ENCODE results near the gene BCAS4. TPM values are rescaled to one million over a fixed set of nuclear protein-coding genes. Genes with fewer than 3 reads are reported as not detected.
"Not testable (repeated sequence)": the region's sequence is repeated elsewhere in the genome, so short reads cannot be mapped to it uniquely, and the experiment has no call there.

Gene BCAS4
- polyA plus RNA-seq, 3 donors: 0.73 to 1.5 (median 1.3) TPM

DNA sequence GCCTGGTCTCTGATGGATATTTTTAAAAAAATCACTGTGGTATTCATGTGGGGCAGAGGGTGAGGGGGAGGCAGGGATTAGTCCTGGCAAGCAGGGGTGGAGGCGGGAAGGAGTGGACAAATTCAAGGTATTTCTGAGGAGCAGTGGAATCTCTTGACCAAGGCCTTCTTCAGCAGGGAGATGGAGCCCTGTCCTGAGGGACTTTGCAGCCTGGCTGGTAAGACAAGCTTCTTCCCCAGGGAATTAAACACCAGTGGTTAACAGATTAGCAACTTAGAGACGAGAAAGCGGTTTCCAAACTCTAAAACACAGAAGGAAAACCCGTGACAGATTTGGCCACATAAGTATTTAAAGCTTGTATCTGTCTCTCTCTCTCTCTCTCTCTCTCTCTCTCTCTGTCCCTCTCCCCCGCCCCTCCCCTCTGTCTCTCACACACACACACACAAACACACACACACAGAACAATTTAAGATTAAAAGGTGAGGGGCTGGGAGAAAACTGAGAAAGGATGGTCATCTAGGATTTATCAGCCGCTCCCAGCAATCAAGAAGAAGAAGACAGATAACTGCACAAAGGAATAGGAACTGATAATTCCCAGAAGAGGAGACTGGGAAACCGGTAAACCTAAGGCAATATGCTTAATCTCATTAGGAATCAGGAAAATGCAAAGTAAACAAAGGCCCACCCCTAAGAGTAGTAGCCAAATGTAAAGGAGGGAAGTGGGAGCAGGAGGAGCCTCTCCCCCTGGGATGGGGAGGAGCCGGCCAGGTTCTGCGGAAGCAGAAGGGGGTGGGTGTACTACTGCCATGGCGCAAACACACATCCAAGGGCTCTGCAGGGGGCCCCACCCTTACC is 27.7 kb upstream of the BCAS4 start:
- not testable (repeated sequence) for H3K27ac ChIP-seq (ENCODE audit: low read depth, low read length)
- WGBS, 3 donors: 50 to 63% (median 50%) methylated on average over 7 to 8 of the region's 10 CpGs

DNA sequence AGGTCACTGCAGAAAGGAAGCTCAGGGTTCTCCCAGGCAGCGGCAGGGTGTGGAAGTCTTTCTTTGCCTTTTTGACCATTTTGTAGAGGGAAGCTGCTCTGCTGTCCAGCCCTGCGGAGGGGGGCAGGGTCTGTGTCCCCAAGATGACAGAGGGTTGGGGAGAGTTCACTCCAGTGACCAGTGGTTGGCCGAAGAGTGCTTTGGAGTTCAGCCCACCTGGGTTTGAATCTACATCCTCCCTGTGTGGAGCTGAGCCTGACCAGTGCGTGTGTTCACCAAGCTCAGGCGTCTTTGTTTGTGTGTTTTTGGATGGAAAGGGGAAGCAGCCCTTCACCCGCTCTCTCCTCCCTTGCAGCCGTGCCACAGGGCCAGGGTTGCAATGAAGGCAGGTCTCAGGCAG is 25.9 kb upstream of the BCAS4 start:
- H3K27ac ChIP-seq (ENCODE audit: low read depth, low read length): not testable (repeated sequence)
- 58 to 89% (median 68%) methylated on average over 3 to 7 of the region's 7 CpGs for WGBS, 3 donors

- not testable (repeated sequence) for H3K27ac ChIP-seq (ENCODE audit: low read depth, low read length)
- WGBS, 3 donors: 78 to 90% (median 90%) methylated on average over 8 to 11 of the region's 12 CpGs
Observed at GRCh38 chr20:50769551-50770085, 25.2 kb upstream of the BCAS4 start.

DNA sequence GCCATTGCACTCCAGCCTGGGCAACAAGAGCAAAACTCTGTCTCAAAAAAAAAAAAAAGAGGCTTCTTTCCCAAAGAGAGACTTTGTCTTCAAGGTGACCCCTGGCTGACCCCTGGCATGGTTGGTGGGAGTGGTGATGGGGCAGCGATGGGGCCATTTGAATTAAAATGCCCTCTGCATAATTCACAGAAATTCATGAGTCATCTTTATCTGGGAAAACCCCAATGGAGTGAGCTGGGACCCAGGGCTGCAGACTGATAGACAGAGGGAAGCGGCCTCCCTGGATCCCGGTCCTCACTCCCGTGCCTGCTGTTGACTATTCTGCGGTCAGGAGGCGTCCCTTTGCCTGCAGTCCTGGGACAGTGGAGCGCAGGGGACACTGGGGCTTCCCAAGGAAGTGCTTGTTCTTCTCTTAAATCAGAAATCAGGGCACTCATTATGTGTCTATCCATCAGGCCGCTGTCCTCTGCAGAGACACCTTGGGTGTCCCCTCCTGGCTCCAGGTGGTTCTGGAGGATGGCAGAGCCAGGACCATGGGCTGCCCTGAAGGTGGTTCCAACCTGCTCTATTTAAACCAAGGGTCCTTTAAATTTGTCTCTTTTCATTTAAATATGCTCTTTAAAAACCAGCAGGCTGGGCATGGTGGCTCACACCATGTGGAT is 23.3 kb upstream of the BCAS4 start:
- H3K27ac ChIP-seq (ENCODE audit: low read depth, low read length): not testable (repeated sequence)
- 87 to 95% (median 88%) methylated on average over 3 to 4 of the region's 8 CpGs for WGBS, 3 donors

- WGBS, 3 donors: 70 to 80% (median 79%) methylated on average over 5 of the region's 5 CpGs
- H3K27ac ChIP-seq (ENCODE audit: low read depth, low read length): no peak overlapping the region
Observed at GRCh38 chr20:50772420-50773185, 22.3 kb upstream of the BCAS4 start.

DNA sequence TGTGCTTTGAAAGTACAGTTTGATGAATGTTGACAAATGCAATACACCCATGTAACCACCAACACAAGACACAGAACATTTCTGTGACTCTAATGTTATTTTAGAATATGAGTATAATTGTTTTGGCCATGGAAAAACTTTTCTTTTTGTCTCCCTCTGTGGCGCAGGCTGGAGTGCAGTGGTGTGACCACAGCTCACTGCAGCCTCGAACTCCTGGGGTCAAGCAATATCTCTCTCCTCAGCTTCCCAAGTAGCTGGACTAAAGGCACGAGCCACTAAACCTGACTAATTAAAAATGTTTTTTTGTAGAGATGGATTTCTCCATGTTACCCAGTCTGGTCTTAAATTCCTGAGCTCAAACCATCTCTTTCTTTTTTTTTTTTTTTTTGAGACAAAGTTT is 20.3 kb upstream of the BCAS4 start:
- 78 to 83% (median 80%) methylated on average over 3 of the region's 3 CpGs for WGBS, 3 donors
- no peak overlapping the region for H3K27ac ChIP-seq (ENCODE audit: low read depth, low read length)

- no peak overlapping the region for H3K27ac ChIP-seq (ENCODE audit: low read depth, low read length)
- 63 to 80% (median 78%) methylated on average over 8 of the region's 8 CpGs for WGBS, 3 donors
Observed at GRCh38 chr20:50776122-50776817, 18.6 kb upstream of the BCAS4 start.

DNA sequence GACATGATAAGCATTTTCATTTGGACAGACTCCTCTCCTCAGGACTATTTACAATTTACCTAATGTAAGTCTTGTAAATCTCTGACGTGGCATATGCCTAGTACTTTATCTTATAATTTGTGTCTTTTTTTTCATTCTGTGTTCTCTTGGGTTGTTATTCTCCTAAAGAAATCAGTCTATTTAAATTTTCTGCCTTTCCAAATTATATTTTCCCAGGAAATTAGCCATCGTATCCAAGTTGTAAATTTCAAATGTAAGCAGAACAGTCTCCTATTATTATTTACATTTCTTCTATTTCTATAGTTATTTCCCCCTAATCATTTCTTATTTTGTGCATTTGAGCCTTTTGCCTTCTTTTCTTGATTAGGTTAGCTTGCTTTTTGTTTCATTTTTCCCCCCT is 17.5 kb upstream of the BCAS4 start:
- WGBS, 3 donors: 66 to 73% (median 66%) methylated on average over 2 of the region's 2 CpGs
- no peak overlapping the region for H3K27ac ChIP-seq (ENCODE audit: low read depth, low read length)

- WGBS, 3 donors: 91 to 95% (median 93%) methylated on average over 8 of the region's 8 CpGs
Observed at GRCh38 chr20:50778994-50779393, 15.9 kb upstream of the BCAS4 start.

DNA sequence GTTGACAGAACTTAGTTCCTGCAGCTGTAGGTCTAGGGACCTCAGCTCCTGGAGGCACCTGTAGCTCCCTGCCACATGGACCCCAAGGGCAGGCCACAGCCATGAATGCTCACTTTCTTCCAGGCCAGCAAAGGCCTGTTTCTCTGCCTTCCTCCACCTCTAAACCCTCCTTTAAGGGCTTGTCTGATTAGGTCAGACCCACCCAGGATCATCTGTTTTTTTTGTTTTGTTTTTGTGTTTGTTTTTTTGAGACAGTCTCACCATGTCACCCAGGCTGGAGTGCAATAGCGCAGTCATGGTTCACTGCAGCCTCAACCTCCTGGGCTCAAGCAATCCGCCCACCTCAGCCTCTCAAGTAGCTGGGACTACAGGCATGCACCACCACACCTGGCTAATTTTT is 11.5 kb upstream of the BCAS4 start:
- 91 to 98% (median 92%) methylated on average over 2 of the region's 2 CpGs for WGBS, 3 donors
- H3K27ac ChIP-seq (ENCODE audit: low read depth, low read length): no peak overlapping the region

More at GRCh38 chr20:50778994-50779393, 15.9 kb upstream of the BCAS4 start:
- not testable (repeated sequence) for H3K27ac ChIP-seq (ENCODE audit: low read depth, low read length)

DNA sequence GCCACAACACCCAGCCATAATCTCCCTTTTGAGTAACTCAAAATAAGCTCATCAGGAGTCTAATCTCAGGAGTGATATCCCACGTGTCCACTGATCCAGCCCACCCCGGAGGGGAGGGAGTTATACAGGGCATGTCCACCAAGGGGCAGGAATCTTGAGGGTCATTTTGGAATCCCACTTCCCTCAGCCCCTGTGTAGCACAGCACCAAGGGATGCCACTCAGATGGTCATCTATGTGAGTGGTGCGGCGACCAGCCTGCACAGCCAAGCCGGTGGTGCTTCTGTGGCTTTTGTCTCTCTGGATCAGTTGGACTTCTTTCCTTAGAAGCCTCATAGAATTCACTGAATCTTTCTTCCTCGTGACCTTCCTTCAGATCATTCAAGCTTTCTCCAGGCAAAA is 11.0 kb upstream of the BCAS4 start:
- WGBS, 3 donors: 75 to 93% (median 87%) methylated on average over 6 of the region's 6 CpGs
- H3K27ac ChIP-seq (ENCODE audit: low read depth, low read length): no peak overlapping the region

GRCh38 chr20:50784464-50784863 is 10.4 kb upstream of the BCAS4 start:
- H3K27ac ChIP-seq (ENCODE audit: low read depth, low read length): no peak overlapping the region
- WGBS, 3 donors: 68 to 91% (median 72%) methylated on average over 4 of the region's 4 CpGs

DNA sequence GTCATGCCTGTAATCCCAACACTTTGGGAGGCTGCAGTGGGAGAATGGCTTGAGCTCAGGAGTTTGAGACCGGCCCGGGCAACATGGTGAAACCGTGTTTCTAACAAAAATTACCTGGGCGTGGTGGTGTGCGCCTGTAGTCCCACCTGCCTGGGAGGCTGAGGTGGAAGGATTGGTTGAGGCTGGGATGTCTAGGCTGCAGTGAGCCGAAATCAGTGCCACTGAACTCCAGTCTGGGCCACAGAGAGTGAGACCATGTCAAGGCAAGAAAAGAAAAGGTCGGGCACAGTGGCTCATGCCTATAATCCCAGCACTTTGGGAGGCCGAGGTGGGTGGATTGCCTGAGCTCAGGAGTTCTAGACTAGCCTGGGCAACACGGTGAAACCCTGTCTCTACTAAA is 8.2 kb upstream of the BCAS4 start:
- no peak overlapping the region for H3K27ac ChIP-seq (ENCODE audit: low read depth, low read length)
- WGBS, 3 donors: 83 to 95% (median 94%) methylated on average over 9 of the region's 9 CpGs

- H3K27ac ChIP-seq (ENCODE audit: low read depth, low read length): no peak overlapping the region
- WGBS, 3 donors: 90 to 100% (median 91%) methylated on average over 2 of the region's 2 CpGs
Observed at GRCh38 chr20:50787181-50787580, 7.7 kb upstream of the BCAS4 start.

DNA sequence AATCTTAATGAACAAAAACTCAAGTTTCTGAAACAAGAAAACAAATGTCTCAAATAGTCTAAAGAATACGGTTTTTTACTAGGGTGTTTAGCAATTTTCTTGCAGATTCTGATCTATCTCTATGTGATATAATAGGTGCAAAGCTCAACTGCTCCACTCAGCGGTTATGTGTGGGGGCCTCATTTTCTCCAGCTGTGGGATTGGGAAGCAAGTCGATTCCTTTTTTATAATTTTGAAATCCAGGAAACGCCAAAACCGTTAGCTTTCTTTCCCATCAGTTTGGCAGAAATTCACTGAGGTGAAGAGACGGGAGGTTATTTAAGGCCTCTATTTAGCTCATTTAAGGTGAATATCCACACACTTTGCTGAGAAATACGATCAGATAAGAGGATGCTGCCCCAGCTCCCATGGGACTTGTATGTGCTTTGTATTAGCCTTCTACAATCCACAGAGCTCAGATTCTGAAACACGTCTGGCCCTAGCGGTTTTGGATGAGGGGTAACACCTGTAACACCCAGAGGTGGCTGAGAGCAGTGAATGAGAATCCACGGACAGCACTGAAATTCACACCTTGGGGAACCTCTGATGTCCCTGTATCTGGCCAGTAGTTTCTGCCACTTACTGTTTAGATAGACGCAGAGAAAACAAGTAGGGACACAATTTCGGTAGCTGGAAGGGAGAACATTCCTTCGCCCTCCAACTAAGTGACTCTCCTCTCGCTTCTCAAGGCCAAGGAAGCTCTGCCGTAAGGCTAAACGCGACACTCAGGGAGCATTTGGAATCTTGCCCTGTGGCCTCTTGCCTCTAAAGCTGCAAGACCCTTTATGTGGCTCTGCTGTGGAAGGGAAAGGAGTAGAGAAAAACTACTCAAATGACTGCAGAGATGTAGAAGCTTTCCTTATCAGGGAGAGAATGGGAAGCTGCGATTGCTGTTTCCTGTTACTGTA is 6.5 kb upstream of the BCAS4 start:
- H3K27ac ChIP-seq (ENCODE audit: low read depth, low read length): no peak overlapping the region
- WGBS, 3 donors: 36 to 50% (median 48%) methylated on average over 18 of the region's 18 CpGs

DNA sequence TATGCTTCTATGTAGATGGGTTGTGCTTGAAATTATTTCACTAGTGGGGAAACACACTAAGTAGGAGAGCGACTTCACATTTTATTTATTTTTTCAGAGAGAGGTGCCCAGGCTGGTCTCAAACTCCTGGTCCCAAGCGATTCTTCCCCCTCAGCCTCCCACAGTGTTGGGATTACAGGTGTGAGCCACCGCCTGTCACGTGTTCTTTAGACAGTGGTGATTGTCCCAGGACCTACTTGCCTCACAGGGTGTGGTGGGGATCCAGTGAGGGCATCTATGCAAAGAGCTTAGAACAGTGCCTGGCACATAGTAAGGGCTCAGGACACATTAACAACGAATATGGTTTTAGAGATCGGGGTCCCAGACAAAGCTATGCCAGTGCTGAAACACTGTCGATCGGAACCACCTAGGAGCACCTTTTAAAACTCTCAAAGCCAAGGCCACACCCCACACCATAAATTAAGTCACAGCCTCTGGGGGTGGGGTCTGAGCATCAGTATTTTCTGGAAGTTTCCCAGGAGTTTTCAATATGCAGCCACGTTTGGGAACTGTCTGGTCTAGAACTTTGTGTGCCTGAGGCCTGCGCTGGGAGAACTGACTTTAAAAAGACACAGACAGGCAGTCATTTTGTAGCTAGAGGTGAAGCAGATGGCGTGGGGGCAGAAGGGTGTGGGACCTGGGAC is 4.8 kb upstream of the BCAS4 start:
- H3K27ac ChIP-seq (ENCODE audit: low read depth, low read length): no peak overlapping the region
- 63 to 80% (median 78%) methylated on average over 11 of the region's 11 CpGs for WGBS, 3 donors

Data from adipose tissue (tissue), 3 donors.